DND-41 (cell line): ENCODE data around the gene ERV3-1.
"Not testable (repeated sequence)": the region's sequence is repeated elsewhere in the genome, so short reads cannot be mapped to it uniquely, and the experiment has no call there.

Experiments used
- ATAC-seq: fragments of 200-7000 bp; cut with Tn5 transposase; 3 replicates; pipeline ENCODE4 v1.9.1; 2021; ENCODE audit warnings: low read depth; ENCODE audit not compliant: insufficient read depth
- DNase-seq: peaks from one replicate; pipeline ENCODE4 v3.0.0-alpha.2; 2020
- H2AFZ ChIP-seq: 2 replicates; pipeline ENCODE4 v1.6.0; 2012; ENCODE audit warnings: low read depth, low read length
- H3K27ac ChIP-seq: 2 replicates; pipeline ENCODE4 v1.5.1; 2012; ENCODE audit warnings: low read length, inconsistent platforms
- H3K27me3 ChIP-seq: fragments of 200-600 bp; sonication (generic); 2 replicates; pipeline ENCODE4 v1.6.0; 2012; ENCODE audit warnings: low read length, mild to moderate bottlenecking, inconsistent platforms; ENCODE audit not compliant: insufficient read depth, poor library complexity
- H3K36me3 ChIP-seq: 2 replicates; pipeline ENCODE4 v1.5.1; 2012; ENCODE audit warnings: low read length, inconsistent platforms; ENCODE audit not compliant: insufficient read depth
- H3K4me1 ChIP-seq: 2 replicates; pipeline ENCODE4 v1.5.1; 2012; ENCODE audit warnings: mild to moderate bottlenecking, low read length; ENCODE audit not compliant: insufficient read depth
- H3K4me2 ChIP-seq: 2 replicates; pipeline ENCODE4 v1.6.0; 2012; ENCODE audit warnings: mild to moderate bottlenecking, moderate library complexity, low read length, inconsistent platforms; ENCODE audit not compliant: insufficient read depth
- H3K4me3 ChIP-seq, 2 experiments: fragments of 200-600 bp in 1 of 2; shearing (Covaris generic) in 1 of 2; 2 replicates each; pipeline ENCODE4 v1.5.1; 2012 to 2016; ENCODE audit warnings: inconsistent platforms in 2 of 2, low read length in 2 of 2, mild to moderate bottlenecking in 2 of 2, low read depth in 1 of 2, moderate library complexity in 1 of 2
- H3K79me2 ChIP-seq: 2 replicates; pipeline ENCODE4 v1.6.0; 2012; ENCODE audit warnings: low read length, inconsistent platforms; ENCODE audit not compliant: insufficient read depth
- H3K9ac ChIP-seq: 2 replicates; pipeline ENCODE4 v1.6.0; 2012; ENCODE audit warnings: low read depth, mild to moderate bottlenecking, inconsistent platforms, low read length, moderate library complexity
- H3K9me3 ChIP-seq: 2 replicates; pipeline ENCODE4 v1.5.1; 2012; ENCODE audit warnings: low read length, moderate library complexity, mild to moderate bottlenecking, inconsistent platforms; ENCODE audit not compliant: insufficient read depth, severe bottlenecking
- H4K20me1 ChIP-seq: 2 replicates; pipeline ENCODE4 v1.6.0; 2012; ENCODE audit warnings: low read length; ENCODE audit not compliant: insufficient read depth
- EZH2 ChIP-seq: IDR thresholded peaks from 3 replicates; pipeline ENCODE4 v1.6.1; 2012; ENCODE audit warnings: borderline replicate concordance, low read depth, mild to moderate bottlenecking, moderate library complexity, low read length, inconsistent platforms; ENCODE audit not compliant: severe bottlenecking
- TF ChIP-seq, protein P1 (sequence below): IDR thresholded peaks from 2 replicates; pipeline ENCODE4 v1.5.1; 2012; ENCODE audit warnings: borderline replicate concordance, low read length, moderate library complexity, mild to moderate bottlenecking; ENCODE audit not compliant: poor library complexity, severe bottlenecking; ENCODE audit errors: extremely low read depth

Gene ERV3-1

DNA sequence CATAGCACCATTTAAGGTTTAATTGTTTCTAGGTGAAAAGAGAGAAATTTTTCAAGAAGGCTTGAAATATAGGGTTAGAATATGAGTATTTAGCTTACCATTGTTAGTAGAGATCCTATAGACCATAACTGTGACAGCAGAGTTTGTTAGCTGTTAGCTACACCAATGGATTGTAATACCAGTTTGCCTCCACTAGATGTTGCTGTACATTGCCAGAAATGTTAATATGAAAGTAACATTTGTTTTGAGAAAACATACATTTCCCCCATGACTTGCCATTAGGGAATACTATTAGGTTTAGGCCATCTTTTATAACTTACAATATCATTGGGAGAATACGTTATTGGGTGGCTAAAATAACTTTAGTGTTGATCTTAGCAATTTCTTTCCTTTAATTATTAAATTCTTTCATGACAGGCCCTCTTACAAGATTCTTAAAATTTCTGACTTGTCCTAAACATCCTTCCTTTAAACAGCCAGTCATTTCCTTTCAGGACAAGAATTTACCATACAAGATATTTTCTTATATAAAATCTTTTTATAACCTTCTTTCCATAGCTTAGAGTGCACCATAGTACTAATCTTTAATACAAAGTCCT is 55.1 kb downstream of the ERV3-1 start:
- no peak for TF ChIP-seq EZH2
- TF ChIP-seq, protein P1, sequence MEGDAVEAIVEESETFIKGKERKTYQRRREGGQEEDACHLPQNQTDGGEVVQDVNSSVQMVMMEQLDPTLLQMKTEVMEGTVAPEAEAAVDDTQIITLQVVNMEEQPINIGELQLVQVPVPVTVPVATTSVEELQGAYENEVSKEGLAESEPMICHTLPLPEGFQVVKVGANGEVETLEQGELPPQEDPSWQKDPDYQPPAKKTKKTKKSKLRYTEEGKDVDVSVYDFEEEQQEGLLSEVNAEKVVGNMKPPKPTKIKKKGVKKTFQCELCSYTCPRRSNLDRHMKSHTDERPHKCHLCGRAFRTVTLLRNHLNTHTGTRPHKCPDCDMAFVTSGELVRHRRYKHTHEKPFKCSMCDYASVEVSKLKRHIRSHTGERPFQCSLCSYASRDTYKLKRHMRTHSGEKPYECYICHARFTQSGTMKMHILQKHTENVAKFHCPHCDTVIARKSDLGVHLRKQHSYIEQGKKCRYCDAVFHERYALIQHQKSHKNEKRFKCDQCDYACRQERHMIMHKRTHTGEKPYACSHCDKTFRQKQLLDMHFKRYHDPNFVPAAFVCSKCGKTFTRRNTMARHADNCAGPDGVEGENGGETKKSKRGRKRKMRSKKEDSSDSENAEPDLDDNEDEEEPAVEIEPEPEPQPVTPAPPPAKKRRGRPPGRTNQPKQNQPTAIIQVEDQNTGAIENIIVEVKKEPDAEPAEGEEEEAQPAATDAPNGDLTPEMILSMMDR: peak; percentile 87

DNA sequence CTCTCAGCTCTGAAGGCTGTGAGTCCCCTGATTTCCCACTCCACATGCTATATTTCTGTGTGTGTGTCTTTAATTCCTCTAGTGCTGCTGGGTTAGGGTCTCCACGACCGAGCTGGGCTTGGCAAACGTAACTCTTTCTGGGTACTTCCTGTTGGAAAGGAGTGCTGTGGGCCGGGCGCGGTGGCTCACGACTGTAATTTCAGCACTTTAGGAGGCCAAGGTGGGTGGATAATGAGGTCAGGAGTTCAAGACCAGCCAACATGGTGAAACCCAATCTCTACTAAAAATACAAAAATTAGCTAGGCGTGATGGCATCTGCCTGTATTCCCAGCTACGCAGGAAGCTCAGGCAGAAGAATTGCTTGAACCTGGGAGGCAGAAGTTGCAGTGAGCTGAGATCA is 55.8 kb downstream of the ERV3-1 start:
- DNase-seq, H3K36me3 ChIP-seq, H3K4me1 ChIP-seq, H4K20me1 ChIP-seq, H3K4me3 ChIP-seq, H3K79me2 ChIP-seq, ATAC-seq, H3K9ac ChIP-seq, H3K27me3 ChIP-seq, H3K9me3 ChIP-seq, H3K4me2 ChIP-seq, H3K27ac ChIP-seq, H2AFZ ChIP-seq: not testable (repeated sequence)

More for the DNA sequence above, 55.1 kb downstream of the ERV3-1 start:
- Histone ChIP-seq H3K79me2 (no peaks in the 10 kb centered on the region), H4K20me1 (no peaks in the 10 kb centered on the region), H3K9ac (no peak overlapping the region), H3K4me1 (no peaks in the 10 kb centered on the region), H3K4me2 (no peak overlapping the region), H3K4me3 (no peak overlapping the region), H3K27ac (no peak overlapping the region), H2AFZ (no peak overlapping the region), H3K27me3 (no peaks in the 10 kb centered on the region), H3K9me3 (no peaks in the 10 kb centered on the region), H3K36me3 (no peaks in the 10 kb centered on the region)
- ATAC-seq: peak; percentile 76
- DNase-seq: no peak

DNA sequence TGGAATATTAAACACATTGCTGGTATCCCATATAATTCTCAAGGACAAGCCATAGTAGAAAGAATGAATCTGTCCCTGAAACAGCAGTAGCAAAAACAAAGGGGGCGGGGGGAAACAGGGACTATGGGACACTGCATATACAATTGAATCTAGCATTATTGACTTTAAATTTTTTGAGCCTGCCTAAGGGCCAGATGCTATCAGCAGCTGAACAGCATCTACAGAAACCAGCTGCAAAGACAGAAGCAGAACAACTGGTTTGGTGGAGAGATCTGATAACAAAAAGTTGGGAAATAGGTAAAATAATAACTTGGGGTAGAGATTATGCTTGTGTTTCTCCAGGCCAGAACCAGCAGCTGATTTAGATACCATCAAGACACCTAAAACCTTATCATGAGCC is 57.7 kb downstream of the ERV3-1 start:
- H3K4me3 ChIP-seq, H3K9ac ChIP-seq, H2AFZ ChIP-seq, ATAC-seq, H3K4me1 ChIP-seq, H3K79me2 ChIP-seq, DNase-seq, H3K36me3 ChIP-seq, H3K9me3 ChIP-seq, H4K20me1 ChIP-seq, H3K27ac ChIP-seq, H3K27me3 ChIP-seq, H3K4me2 ChIP-seq: not testable (repeated sequence)

DNA sequence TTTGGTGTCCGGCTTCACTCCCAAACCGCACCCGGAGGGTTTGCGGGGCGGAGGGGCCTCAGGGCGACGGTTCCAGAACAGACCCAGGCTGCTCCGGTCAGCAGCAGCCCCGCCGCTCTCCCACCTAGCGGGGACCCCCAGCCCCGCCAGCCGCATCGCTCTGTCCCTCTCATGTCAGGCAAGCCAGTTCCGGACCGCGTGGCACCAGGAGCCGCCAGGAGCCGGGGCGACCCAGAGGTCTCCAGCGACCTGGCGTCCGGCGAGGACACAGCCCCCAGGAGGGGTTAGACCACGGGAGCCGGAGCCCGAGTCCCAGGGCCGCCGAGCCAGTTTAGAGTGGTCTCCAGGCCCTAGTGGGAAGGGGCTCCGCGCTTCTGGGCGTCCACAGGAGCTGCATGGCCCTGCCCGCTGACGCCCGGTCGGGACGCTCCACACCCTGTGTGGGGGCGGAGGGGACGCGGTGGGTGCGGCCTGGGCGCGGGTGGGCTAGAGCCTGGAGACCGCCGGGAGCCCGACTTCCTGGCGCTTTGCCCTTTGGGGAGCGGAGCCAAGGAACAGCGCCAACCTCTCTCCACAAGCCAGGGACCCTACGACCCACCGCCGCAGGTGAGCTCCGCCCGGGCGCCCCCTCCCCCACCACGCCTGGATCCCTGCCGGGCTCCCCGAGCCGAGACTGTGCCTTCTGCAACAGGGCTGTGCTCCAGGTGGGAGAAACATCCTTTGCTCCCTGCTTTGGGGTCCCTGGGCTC is 59.1 kb downstream of the ERV3-1 start:
- TF ChIP-seq, protein P1: no peak
- no peak for TF ChIP-seq EZH2
- Histone ChIP-seq H4K20me1 (no peaks in the 10 kb centered on the region), H3K4me3 (no peak overlapping the region), H3K79me2 (no peaks in the 10 kb centered on the region), H3K9ac (no peak overlapping the region), H3K9me3 (no peaks in the 10 kb centered on the region), H3K36me3 (no peaks in the 10 kb centered on the region), H3K27me3 (no peaks in the 10 kb centered on the region), H3K27ac (no peak overlapping the region), H3K4me1 (no peaks in the 10 kb centered on the region), H3K4me2 (no peak overlapping the region), H2AFZ (no peak overlapping the region)
- DNase-seq: no peak
- ATAC-seq: no peak
